Stomach smooth muscle (tissue), 2 donors: Measurements from ENCODE around the gene HIRA.

Source experiments
- H3K27ac ChIP-seq: one replicate; pipeline ENCODE4 v1.7.0; 2013; ENCODE audit warnings: mild to moderate bottlenecking, low read length, inconsistent platforms
- H3K27me3 ChIP-seq, 2 donors: one replicate each; pipeline ENCODE4 v1.7.0; 2013; ENCODE audit warnings: low read length in 2 of 2; ENCODE audit not compliant: insufficient read depth in 2 of 2, control insufficient read depth in 1 of 2
- H3K36me3 ChIP-seq, 2 donors: one replicate each; pipeline ENCODE4 v1.7.0; 2013; ENCODE audit warnings: low read length in 2 of 2; ENCODE audit not compliant: control insufficient read depth in 2 of 2, insufficient read depth in 2 of 2
- H3K4me1 ChIP-seq: one replicate; pipeline ENCODE4 v1.7.0; 2013; ENCODE audit warnings: low read length; ENCODE audit not compliant: control insufficient read depth, insufficient read depth
- H3K4me3 ChIP-seq, 2 donors: one replicate each; pipeline ENCODE4 v1.7.0; 2013; ENCODE audit warnings: low read length in 2 of 2
- H3K9ac ChIP-seq, 2 donors: one replicate each; pipeline ENCODE4 v1.7.0; 2013; ENCODE audit warnings: low read length in 2 of 2, mild to moderate bottlenecking in 1 of 2
- H3K9me3 ChIP-seq, 2 donors: one replicate each; pipeline ENCODE4 v1.7.0; 2013; ENCODE audit warnings: low read length in 2 of 2; ENCODE audit not compliant: control insufficient read depth in 2 of 2
- donor health status: healthy.
- donor health status: Pancreatic carcinoma.

HIRA gene

GRCh38 chr22:19422440-19423301, 8.9 kb downstream of the HIRA start:
- Histone ChIP-seq H3K4me3 (no peak overlapping the region), H3K9me3 (no peaks in the 10 kb centered on the region), H3K27ac (no peak overlapping the region), H3K36me3 (peaks cover 0 to 5% of the 10 kb centered on the region in 2 donors), H3K27me3 (no peaks in the 10 kb centered on the region), H3K9ac (no peak overlapping the region), H3K4me1 (no peaks in the 10 kb centered on the region)

GRCh38 chr22:19420321-19420720, 11.2 kb downstream of the HIRA start:
- Histone ChIP-seq H3K9me3 (no peaks in the 10 kb centered on the region), H3K27me3 (no peaks in the 10 kb centered on the region), H3K4me1 (no peaks in the 10 kb centered on the region), H3K9ac (no peak overlapping the region), H3K36me3 (peaks cover 0 to 5% of the 10 kb centered on the region in 2 donors), H3K27ac (no peak overlapping the region), H3K4me3 (no peak overlapping the region)

DNA sequence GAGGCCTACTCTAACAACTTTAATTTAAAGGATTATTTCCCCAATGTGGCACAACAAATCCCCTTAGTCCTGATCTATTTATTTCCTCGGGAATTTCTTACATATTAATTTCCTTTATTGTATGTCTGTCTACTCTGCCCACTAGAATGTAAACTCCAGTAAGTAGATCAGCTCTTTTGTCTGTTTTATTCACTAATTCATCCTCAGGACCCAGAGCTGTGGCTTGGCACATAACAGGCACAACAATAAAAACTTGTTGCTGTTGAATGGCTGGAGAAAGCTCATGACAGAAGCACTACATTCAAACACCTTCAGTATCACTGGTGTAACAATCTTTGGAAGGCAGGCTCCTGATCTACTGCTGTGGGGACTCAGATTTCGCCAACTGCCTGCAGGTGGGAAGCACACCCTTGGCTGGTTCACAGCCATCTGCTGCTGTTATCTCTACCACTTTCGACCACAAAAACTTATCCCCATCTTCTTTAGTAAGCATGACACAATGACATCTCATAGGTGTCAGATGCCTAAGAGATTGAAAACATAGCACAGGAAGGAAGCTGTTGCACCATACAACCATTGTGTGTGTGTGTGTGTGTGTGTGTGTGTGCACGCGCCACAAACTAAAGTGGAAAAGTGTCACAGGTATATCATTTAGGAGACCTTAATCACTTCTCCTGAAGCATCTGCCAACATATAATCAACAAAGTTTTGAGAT, 11.9 kb downstream of the HIRA start:
- no peak overlapping the region for H3K4me3 ChIP-seq
- peaks cover 0 to 3% of the 10 kb centered on the region in 2 donors for H3K36me3 ChIP-seq
- no peak overlapping the region for H3K9ac ChIP-seq
- no peaks in the 10 kb centered on the region for H3K4me1 ChIP-seq
- H3K9me3 ChIP-seq, result no peaks in the 10 kb centered on the region
- no peak overlapping the region for H3K27ac ChIP-seq
- H3K27me3 ChIP-seq, result no peaks in the 10 kb centered on the region

DNA sequence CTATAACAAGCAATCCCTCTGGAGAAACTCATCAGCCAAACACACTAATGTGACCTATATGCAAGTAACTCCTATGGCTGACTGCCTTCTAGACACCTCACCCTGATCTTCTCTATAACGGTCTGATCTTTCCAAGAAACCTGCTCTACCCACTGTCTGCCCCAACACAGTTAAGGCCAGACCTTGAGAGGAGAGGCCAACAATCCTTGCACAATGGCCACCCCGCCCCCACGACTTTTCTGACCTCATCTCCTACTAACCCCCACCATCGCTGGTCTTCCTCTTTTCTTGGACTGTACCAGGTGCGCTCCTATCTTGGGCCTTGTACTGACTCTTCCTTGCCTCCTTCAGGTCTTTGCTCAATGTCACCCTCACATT, 12.5 kb downstream of the HIRA start:
- Histone ChIP-seq H3K9ac (no peak overlapping the region), H3K9me3 (no peaks in the 10 kb centered on the region), H3K36me3 (peaks cover 0 to 3% of the 10 kb centered on the region in 2 donors), H3K4me3 (no peak overlapping the region), H3K4me1 (no peaks in the 10 kb centered on the region), H3K27me3 (no peaks in the 10 kb centered on the region), H3K27ac (no peak overlapping the region)

- no peaks in the 10 kb centered on the region for H3K9me3 ChIP-seq
- H3K4me3 ChIP-seq, result no peak overlapping the region
- no peak overlapping the region for H3K9ac ChIP-seq
- no peaks in the 10 kb centered on the region for H3K4me1 ChIP-seq
- no peak overlapping the region for H3K27ac ChIP-seq
- H3K36me3 ChIP-seq, result peaks cover 14 to 18% of the 10 kb centered on the region in 2 donors
- no peaks in the 10 kb centered on the region for H3K27me3 ChIP-seq
Observed at GRCh38 chr22:19412923-19413322, 18.6 kb downstream of the HIRA start.

- Histone ChIP-seq H3K9ac (no peak overlapping the region), H3K27me3 (no peaks in the 10 kb centered on the region), H3K4me1 (no peaks in the 10 kb centered on the region), H3K9me3 (no peaks in the 10 kb centered on the region), H3K4me3 (no peak overlapping the region), H3K27ac (no peak overlapping the region), H3K36me3 (peaks cover 18 to 23% of the 10 kb centered on the region in 2 donors)
Observed at GRCh38 chr22:19412478-19412877, 19.1 kb downstream of the HIRA start.

- Histone ChIP-seq H3K4me3 (no peak overlapping the region), H3K9me3 (no peaks in the 10 kb centered on the region), H3K36me3 (peaks cover 26% of the 10 kb centered on the region in 2 donors), H3K4me1 (no peaks in the 10 kb centered on the region), H3K27me3 (no peaks in the 10 kb centered on the region), H3K9ac (no peak overlapping the region), H3K27ac (no peak overlapping the region)
Observed at GRCh38 chr22:19411690-19412045, 19.9 kb downstream of the HIRA start.

DNA sequence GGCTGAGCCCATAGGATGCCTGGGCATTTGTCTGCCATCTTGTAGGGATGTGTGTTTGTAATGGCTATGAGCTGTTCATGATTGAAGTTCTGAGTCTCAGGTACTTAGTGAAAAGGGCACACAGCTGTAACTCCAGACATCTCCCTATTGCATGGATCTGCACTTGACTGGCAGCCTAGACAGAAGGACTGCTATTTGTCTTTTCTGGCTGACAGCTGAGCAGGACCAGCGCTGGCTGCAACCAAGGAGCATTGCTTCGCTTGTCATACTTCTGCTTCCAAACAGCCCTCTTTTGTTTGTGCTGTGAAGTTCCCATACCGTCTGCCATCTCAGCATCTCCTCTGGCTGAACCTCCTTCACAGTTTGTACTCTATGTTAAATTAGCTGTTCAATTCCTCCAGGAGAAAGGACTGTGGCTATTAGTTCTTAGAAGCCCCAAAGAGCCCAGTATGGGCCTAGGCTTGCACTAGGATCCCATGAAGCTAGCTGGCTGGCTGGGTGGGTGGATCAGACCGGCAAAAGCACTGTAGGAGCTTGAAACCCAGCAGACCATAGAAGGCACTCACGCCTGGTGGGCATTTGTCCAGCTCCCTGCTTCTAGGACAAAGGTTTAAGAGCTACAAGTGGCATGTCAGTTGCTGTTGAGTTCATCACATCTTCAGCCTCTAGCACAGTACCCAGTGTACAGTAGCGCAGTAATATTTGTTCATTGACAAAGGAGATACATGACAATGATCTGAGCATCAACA, 20.4 kb downstream of the HIRA start:
- no peaks in the 10 kb centered on the region for H3K9me3 ChIP-seq
- H3K9ac ChIP-seq, result no peak overlapping the region
- no peak overlapping the region for H3K27ac ChIP-seq
- no peak overlapping the region for H3K4me3 ChIP-seq
- H3K27me3 ChIP-seq, result no peaks in the 10 kb centered on the region
- H3K4me1 ChIP-seq, result no peaks in the 10 kb centered on the region
- H3K36me3 ChIP-seq, result peaks cover 31% of the 10 kb centered on the region in 2 donors

DNA sequence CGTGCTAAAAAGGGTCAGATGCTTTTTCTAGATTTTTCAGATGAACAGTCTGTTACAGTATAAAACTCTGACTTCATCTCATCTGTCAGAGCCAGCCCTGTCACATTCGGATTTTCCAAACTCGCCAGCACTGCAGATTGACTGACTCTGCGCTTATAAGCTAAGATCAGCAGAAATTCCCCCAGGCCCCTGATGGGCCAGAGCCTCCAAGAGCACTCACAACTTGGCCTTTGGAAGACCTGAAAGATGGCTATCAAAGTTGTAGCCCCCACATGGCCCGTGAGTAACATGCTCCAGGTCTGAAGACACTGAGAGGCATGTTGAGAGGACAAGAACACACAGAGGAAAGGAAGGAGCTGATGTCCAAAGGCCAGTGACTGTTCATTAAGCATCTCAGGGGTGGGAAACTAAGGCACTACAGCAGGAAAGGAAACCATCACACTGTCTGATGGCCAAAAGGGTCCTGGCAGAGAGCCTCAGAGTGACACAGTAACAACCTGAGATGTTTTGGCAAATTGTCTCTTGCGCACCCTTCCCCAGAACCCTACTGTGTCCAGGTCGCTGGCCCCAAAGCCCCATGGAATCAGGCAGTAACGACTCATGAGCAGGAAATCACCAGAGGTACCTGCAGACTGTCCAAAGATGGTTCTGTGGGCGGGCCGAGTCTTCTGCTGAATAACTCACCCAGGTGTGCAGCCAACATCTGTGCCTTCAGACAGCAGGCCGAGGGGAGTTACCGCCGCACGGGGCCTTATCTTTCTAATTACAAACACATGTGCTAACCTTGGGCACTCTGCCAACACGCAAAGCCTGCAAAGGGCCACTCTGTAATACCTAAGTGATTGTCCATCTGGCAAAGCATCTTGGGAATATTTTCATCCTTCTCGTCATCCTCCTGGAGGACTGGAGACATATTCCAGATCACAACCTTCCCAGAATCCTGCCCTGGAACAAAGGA, 23.6 kb downstream of the HIRA start:
- no peaks in the 10 kb centered on the region for H3K4me1 ChIP-seq
- H3K27me3 ChIP-seq, result no peaks in the 10 kb centered on the region
- no peaks in the 10 kb centered on the region for H3K9me3 ChIP-seq
- H3K9ac ChIP-seq, result no peak overlapping the region
- peaks cover 43 to 47% of the 10 kb centered on the region in 2 donors for H3K36me3 ChIP-seq
- no peak overlapping the region for H3K27ac ChIP-seq
- H3K4me3 ChIP-seq, result no peak overlapping the region

DNA sequence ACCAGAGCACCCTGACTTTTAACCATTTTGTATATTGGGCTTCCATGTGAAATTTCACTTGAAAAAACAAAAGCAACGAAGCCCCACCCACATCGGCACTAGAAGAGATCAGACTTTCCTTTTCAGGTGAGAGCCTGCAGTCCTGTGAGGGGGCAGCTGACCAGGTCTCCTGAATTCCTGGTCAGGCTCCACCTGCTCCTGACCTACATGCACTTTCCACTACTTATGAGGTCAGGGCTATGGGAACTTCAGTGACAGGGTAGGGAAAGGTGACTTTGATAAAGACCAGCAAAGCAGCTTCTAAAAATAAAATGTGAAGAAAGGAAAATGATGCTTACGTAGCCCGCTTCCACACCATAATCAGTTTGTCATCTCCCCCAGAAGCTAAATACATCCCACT, 24.7 kb downstream of the HIRA start:
- Histone ChIP-seq H3K27me3 (no peaks in the 10 kb centered on the region), H3K9me3 (no peaks in the 10 kb centered on the region), H3K36me3 (peaks cover 43 to 47% of the 10 kb centered on the region in 2 donors), H3K4me3 (no peak overlapping the region), H3K27ac (no peak overlapping the region), H3K4me1 (no peaks in the 10 kb centered on the region), H3K9ac (no peak overlapping the region)
